ENCODE measurements around the gene ELMO1. TPM values are rescaled to one million over a fixed set of nuclear protein-coding genes. Genes with fewer than 3 reads are reported as not detected.
A peak's percentile ranks its signal among the peaks of the same experiment; 100 is the strongest.

ELMO1 gene
- total RNA-seq, 1 experiment from 2014 or later = 8.7 TPM

DNA sequence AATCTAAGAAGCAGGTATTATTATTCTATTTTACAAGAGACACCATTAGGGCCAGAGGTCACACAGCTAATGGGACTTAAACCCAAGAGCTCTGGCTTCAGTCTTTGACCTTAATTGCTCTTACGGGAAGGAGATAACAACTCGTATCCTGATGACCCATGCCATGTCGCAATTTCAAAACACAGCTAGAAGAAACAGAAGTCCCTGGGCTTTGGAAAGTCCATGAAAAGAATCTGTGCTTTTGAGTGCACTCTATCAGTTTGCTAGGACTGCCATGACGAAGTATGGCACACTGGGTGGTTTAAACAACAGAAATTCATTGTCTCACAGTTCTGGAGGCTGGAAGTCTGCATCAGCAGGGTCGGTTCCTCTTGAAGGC, 476.5 kb downstream of the ELMO1 start:
- Histone ChIP-seq H3K4me3 (ENCODE audit: insufficient read depth, low read depth, low read length) (no peak overlapping the region), H3K36me3 (replicated peaks; ENCODE audit: control insufficient read depth, insufficient read depth, low read length) (no peaks in the 10 kb centered on the region), H3K27me3 (ENCODE audit: control insufficient read depth, insufficient read depth, low read length) (no peaks in the 10 kb centered on the region)
- DNase-seq = no peak

DNA sequence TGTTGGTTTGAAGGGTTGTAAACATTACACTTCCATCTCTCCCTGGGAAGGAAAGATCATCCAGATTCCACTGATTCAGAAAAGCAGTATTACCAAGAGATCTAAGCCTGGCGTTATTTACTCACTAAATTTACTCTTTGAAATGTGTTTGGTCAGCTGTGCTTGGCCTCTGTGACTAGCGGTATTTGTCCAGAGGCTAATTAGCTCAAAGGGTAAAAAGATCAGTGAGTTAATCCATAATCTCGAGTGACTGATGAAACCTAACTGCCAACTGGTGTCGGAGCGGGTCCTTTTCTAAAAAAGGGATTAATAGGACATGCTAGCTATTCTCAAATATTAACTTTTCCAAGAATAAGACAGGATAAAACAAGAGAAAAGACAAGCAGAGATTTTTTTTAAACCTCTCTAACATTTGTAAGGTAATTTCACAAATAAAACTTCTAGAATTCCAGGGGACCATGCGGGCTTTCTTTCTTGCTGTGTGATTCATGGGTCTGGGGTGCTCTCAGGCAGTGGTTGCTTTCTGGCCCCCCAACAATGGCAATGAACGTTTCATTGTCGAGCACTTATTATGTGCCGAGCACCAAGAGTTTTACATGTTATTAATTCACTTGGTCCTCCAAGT, 477.0 kb downstream of the ELMO1 start:
- no peak for DNase-seq
- no peaks in the 10 kb centered on the region for H3K27me3 ChIP-seq (ENCODE audit: control insufficient read depth, insufficient read depth, low read length)
- no peaks in the 10 kb centered on the region for H3K36me3 ChIP-seq (replicated peaks; ENCODE audit: control insufficient read depth, insufficient read depth, low read length)
- H3K4me3 ChIP-seq (ENCODE audit: insufficient read depth, low read depth, low read length) = no peak overlapping the region

DNA sequence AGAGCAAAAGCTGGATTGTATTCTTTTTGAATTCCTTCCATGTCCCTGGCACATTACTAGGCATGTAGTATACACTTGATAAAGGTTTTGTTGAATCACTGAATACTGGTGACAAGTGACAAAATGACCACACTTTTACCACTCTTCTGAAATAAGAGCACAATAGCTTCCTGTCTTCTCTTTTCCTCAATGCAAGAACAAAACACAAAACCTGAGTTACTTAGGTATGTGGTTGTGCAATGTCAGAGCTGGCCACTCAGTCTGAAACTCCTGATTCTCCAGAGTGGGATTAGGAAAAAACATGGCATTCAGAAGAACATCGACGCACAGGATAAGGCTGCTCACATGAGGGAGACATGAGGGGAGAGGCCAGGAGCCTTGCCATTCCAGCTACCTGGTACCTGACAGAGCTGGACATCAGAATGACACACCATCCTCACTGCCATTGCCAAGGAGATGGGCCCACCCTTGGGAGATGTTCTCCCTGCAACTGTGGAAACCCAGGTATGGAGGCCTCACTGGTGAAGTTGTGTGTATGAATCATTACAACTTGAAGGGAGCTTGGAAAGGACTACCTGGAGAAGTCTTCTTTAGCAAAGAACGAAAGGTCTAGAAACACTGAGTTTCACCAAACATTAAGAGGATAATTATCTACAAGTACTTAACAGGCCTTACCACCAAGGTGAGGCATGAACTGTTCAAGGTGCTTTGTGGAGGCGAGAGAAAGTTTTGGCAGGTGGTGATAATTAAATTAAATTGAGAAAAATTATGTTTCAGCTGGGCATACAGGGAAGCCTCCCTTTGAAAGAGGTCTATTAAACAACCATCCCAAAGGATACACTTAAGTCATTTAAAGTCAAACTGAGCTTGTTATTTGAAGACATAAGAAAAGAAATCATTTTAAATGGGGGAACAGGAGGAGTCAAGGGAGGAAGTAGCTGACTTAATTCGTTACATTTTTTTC, 477.8 kb downstream of the ELMO1 start:
- H3K27me3 ChIP-seq (ENCODE audit: control insufficient read depth, insufficient read depth, low read length) = no peaks in the 10 kb centered on the region
- no peak overlapping the region for H3K4me3 ChIP-seq (ENCODE audit: insufficient read depth, low read depth, low read length)
- no peaks in the 10 kb centered on the region for H3K36me3 ChIP-seq (replicated peaks; ENCODE audit: control insufficient read depth, insufficient read depth, low read length)
- DNase-seq = no peak

DNA sequence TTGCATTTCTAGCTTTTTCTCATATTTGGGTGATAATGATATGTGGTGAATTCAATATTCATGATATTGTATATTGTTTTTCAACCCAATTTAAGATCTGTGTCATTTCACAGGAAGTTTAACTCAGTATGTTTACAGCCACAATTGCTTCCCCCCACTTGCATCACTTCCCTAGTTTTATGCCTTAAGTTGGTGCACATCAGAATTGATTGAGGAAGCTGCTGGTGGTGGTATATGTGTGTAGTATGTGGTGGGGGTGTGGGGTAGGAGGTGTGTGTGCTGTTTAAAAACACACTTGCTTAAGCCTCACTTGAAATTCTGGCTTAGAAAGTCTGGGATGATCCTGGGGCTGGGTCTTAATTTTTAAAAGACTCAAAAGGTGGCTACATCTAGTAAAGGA, 479.3 kb downstream of the ELMO1 start:
- Histone ChIP-seq H3K4me3 (ENCODE audit: insufficient read depth, low read depth, low read length) (no peak overlapping the region), H3K27me3 (ENCODE audit: control insufficient read depth, insufficient read depth, low read length) (no peaks in the 10 kb centered on the region), H3K36me3 (replicated peaks; ENCODE audit: control insufficient read depth, insufficient read depth, low read length) (no peaks in the 10 kb centered on the region)
- DNase-seq = no peak

DNA sequence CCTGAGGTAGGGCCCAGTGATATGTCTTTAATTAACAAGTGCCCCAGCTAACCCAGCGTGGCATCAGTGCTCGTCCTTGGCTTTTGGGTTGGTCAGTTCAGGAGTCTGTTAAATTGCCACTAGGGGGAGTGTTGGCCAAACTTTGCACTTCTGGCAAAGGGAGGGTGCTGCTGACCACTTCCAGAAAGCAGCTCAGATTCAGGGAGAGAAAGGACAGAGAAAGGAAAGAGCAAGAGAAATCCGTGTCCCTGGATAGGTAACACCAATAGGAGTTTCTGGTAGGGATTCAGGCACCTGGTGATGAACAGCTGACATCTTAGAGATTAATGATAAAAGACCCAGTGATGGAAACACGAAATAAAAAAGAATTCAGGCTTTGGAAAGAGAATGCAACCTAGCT, 481.3 kb downstream of the ELMO1 start:
- Histone ChIP-seq H3K27me3 (ENCODE audit: control insufficient read depth, insufficient read depth, low read length) (no peaks in the 10 kb centered on the region), H3K36me3 (replicated peaks; ENCODE audit: control insufficient read depth, insufficient read depth, low read length) (no peaks in the 10 kb centered on the region), H3K4me3 (ENCODE audit: insufficient read depth, low read depth, low read length) (no peak overlapping the region)
- DNase-seq = peak; percentile 75

DNA sequence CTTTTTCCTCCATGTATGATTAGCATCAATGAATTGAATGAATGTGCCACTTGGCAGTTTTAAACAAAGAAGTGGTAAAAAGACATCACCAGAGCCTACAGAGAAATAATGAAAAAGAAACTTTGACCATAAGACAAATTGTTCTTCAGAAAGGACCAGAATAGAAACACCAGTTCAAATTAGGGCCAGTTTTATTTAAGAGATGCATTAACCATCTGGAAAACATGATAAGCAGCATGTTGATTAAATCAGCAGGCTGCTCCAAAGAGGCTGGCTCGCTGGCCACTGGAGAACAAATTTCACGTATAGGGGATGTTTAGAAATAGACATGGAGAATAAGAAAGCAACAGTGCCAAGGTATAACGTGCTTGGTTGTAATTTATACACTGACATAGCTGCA, 482.0 kb downstream of the ELMO1 start:
- Histone ChIP-seq H3K27me3 (ENCODE audit: control insufficient read depth, insufficient read depth, low read length) (no peaks in the 10 kb centered on the region), H3K36me3 (replicated peaks; ENCODE audit: control insufficient read depth, insufficient read depth, low read length) (no peaks in the 10 kb centered on the region), H3K4me3 (ENCODE audit: insufficient read depth, low read depth, low read length) (no peak overlapping the region)
- DNase-seq = no peak

DNA sequence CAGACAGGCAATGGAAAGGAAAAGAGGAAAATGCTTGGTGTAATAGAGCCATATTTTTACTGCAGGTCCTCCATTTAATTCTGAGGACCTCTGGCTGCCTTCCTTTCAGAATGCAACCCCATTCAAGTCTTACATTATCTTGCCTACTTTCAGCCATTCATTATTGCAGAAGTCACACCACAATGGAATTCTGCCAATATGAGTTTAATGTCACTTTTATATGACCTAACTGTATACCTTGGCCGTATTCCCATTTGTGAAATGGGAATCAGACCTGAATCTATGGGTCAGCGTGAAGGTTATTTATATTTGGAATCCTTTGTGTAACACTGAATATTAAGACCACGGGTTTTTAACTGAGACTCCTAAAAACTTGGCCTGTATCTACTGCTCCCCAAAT, 482.6 kb downstream of the ELMO1 start:
- Histone ChIP-seq H3K36me3 (replicated peaks; ENCODE audit: control insufficient read depth, insufficient read depth, low read length) (no peaks in the 10 kb centered on the region), H3K4me3 (ENCODE audit: insufficient read depth, low read depth, low read length) (no peak overlapping the region), H3K27me3 (ENCODE audit: control insufficient read depth, insufficient read depth, low read length) (no peaks in the 10 kb centered on the region)
- no peak for DNase-seq

DNA sequence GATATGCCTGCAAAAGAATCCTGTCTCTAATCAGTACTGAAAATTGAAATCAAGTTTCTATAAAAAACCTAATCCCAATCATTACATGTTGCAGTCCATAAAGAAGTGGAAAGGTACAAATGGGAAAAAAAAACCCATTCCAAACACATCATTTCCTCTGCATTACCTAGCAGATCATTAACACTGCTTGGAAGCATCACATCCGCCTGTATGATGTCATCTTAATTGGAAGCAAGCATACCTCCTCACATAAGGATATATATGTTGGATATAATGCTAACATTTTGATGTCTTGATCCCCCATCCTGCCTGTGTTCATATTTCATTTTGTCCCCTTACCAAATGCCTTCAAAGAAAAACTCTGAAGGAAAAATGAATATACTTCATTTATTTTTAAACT, 483.0 kb downstream of the ELMO1 start:
- DNase-seq = no peak
- no peak overlapping the region for H3K4me3 ChIP-seq (ENCODE audit: insufficient read depth, low read depth, low read length)
- H3K36me3 ChIP-seq (replicated peaks; ENCODE audit: control insufficient read depth, insufficient read depth, low read length) = no peaks in the 10 kb centered on the region
- H3K27me3 ChIP-seq (ENCODE audit: control insufficient read depth, insufficient read depth, low read length) = no peaks in the 10 kb centered on the region

DNA sequence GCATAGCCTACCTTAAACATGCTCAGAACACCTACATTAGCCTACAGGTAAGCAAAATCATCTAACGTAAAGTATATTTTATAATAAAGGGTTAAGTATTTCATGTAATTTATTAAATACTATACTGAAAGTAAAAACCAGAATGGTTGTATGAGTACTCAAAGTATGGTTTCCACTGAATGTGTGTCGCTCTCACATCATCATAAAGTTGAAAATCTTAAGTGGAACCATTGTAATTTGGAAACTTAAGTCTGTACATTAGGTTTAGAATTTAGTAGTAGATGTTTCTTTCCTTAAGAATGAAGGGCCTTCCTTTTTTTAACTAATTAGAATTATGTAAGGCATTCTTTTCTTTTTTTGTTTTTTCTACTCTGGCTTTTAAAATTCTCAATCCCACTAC, 484.4 kb downstream of the ELMO1 start:
- Histone ChIP-seq H3K36me3 (replicated peaks; ENCODE audit: control insufficient read depth, insufficient read depth, low read length) (no peaks in the 10 kb centered on the region), H3K27me3 (ENCODE audit: control insufficient read depth, insufficient read depth, low read length) (no peaks in the 10 kb centered on the region), H3K4me3 (ENCODE audit: insufficient read depth, low read depth, low read length) (no peak overlapping the region)
- DNase-seq = no peak

DNA sequence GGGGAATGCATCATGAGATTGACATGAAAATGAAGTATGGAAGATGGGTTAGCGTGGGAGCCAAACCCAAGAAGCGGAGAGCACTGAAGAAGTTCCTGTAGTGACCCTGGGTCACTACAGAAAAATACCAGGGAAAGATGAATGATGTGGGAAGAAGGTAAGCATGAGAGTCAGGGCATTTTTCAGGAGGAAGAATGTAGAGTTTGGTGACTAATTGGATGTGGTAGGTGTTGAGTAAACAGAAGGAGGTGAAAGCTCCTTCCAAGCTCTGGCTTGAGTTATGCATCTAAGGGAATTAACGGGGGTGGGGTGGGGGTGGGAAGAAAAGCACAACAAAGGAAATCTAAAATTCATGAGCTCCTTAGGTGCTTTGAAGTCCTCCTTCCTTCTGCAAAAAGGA, 486.3 kb downstream of the ELMO1 start:
- Histone ChIP-seq H3K27me3 (ENCODE audit: control insufficient read depth, insufficient read depth, low read length) (no peaks in the 10 kb centered on the region), H3K36me3 (replicated peaks; ENCODE audit: control insufficient read depth, insufficient read depth, low read length) (peaks cover 1% of the 10 kb centered on the region; the same call in 1 of the 2 replicates), H3K4me3 (ENCODE audit: insufficient read depth, low read depth, low read length) (no peak overlapping the region)
- DNase-seq = no peak

DNA sequence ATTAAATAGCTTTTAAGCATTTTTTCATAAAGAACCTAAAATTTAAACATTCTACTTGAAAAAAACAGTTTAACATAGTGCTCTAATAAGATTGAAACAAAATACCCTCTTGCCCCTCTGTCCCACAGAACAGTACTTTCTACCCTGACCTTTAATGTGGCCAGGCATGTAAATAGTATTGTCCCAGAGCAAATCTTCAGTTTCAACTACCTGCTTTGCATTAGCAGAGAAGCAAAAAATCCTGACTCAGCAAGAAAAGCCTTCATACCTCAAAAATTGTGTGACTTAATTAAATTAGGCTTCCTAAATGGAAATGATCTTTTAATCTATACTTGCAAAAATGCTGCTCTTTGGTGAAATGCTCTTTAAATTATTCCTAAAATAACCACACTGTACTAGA, 487.0 kb downstream of the ELMO1 start:
- Histone ChIP-seq H3K4me3 (ENCODE audit: insufficient read depth, low read depth, low read length) (no peak overlapping the region), H3K27me3 (ENCODE audit: control insufficient read depth, insufficient read depth, low read length) (no peaks in the 10 kb centered on the region), H3K36me3 (replicated peaks; ENCODE audit: control insufficient read depth, insufficient read depth, low read length) (peaks cover 1% of the 10 kb centered on the region; the same call in 1 of the 2 replicates)
- DNase-seq = no peak

DNA sequence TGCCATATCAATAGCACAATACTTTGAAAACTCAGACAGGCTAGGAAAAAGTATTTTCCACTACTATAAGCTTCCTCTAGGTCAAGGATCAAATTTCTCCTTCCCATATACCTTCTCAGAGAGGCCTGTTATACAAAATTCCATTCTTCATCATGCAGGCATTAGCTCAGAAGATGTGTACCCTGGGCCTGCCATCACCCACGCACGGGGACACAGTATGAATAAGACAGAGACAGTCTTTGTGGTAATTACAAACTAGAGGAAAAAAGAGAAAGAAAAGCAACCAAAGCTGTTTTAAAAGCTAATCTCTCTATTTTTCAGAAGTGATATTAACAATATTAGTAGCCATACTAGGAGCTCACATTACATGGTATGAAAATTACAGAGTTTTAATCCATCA, 487.6 kb downstream of the ELMO1 start:
- no peaks in the 10 kb centered on the region for H3K27me3 ChIP-seq (ENCODE audit: control insufficient read depth, insufficient read depth, low read length)
- no peak overlapping the region for H3K4me3 ChIP-seq (ENCODE audit: insufficient read depth, low read depth, low read length)
- DNase-seq = no peak
- peaks cover 1% of the 10 kb centered on the region; the same call in 1 of the 2 replicates for H3K36me3 ChIP-seq (replicated peaks; ENCODE audit: control insufficient read depth, insufficient read depth, low read length)

DNA sequence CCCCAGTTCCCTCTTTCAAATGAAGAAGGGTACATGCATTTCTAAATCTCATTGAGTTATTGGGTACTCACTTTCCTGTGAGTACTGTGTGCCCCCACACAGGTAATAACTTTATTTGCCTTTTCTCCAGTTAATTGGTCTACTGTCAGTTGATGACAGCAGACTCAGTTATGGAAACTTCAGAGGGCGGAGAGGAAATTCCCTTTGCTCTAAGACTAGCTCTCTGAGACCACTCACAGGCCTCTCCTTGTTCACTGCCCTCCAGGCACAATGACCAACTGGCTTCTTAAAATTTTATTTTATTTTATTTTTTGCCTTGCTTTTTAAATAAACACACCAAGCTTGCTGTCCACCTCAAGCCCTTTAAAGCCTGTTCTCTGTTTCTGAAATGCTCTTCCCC, 488.6 kb downstream of the ELMO1 start:
- no peak for DNase-seq
- Histone ChIP-seq H3K36me3 (replicated peaks; ENCODE audit: control insufficient read depth, insufficient read depth, low read length) (peaks cover 1% of the 10 kb centered on the region; the same call in 1 of the 2 replicates), H3K4me3 (ENCODE audit: insufficient read depth, low read depth, low read length) (no peak overlapping the region), H3K27me3 (ENCODE audit: control insufficient read depth, insufficient read depth, low read length) (no peaks in the 10 kb centered on the region)

DNA sequence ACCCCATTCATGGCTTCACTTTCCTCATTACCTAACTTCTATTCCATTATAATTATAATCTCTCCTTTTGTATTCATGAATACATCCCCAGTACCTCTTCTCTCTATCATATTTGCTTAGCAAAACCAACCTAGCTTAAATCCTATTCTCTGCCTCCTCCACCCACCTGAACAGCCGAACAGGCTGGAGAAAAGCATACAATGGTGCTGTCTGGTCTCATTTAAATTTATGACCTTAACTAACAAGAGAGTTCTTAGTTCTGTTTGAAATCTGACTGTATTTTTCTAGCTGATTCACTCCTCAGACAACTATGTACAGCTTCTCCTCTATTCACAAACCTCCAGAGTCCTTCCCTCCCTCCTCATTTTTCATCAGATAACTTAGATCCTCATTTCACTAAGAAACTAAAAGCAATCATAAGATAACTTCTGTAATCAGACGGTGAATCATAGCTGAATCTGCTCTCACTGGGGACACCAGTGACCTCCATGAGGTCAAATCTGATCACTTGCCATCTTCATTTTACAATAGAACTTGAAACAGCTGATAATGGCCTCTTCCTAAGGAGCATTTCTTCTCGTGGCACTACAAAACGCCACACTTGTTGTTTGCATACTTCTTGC, 490.4 kb downstream of the ELMO1 start:
- H3K27me3 ChIP-seq (ENCODE audit: control insufficient read depth, insufficient read depth, low read length) = no peaks in the 10 kb centered on the region
- DNase-seq = no peak
- H3K36me3 ChIP-seq (replicated peaks; ENCODE audit: control insufficient read depth, insufficient read depth, low read length) = peaks cover 1% of the 10 kb centered on the region; the same call in 1 of the 2 replicates
- H3K4me3 ChIP-seq (ENCODE audit: insufficient read depth, low read depth, low read length) = no peak overlapping the region

DNA sequence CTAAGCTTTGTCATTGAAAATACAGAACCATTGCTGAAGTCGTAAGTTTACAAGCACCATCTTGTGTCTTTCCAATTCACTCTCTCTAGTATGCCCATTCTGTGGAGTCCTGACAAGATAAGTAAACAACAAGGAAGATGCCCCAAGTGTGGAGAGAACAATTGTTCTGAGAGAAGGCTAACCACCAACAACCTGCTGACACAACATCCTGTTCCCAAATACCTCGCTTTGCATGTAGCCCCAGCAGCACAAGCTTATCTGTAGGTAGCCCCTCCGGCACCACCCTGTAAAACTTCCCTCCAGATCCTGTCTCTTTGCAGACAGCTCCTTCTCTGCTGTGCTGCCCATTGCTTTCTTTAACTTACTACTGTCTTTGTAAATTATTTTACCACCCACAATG, 491.0 kb downstream of the ELMO1 start:
- Histone ChIP-seq H3K27me3 (ENCODE audit: control insufficient read depth, insufficient read depth, low read length) (no peaks in the 10 kb centered on the region), H3K36me3 (replicated peaks; ENCODE audit: control insufficient read depth, insufficient read depth, low read length) (peaks cover 1% of the 10 kb centered on the region; the same call in 1 of the 2 replicates), H3K4me3 (ENCODE audit: insufficient read depth, low read depth, low read length) (no peak overlapping the region)
- no peak for DNase-seq

All from H7 (cell line).